ENCODE results near the gene ACOT9. TPM values are rescaled to one million over a fixed set of nuclear protein-coding genes. Genes with fewer than 3 reads are reported as not detected.

Gene ACOT9
- total RNA-seq, 4 donors from 2014 or later, result 48.7 to 70.7 (median 57.7) TPM

- TF ChIP-seq POLR2AphosphoS5 (IDR thresholded peaks at IDR 0.05) (no peak), POLR2A (IDR thresholded peaks at IDR 0.05) (no peak), EP300 (IDR thresholded peaks at IDR 0.05) (no peak), CTCF (IDR thresholded peaks at IDR 0.05) (no peak)
- Histone ChIP-seq H3K27ac (peak overlapping the region in 2 of 4 donors; percentile 37 to 41), H3K4me1 (peaks cover 0 to 17% (median 0%) of the 10 kb centered on the region in 3 donors), H3K9me3 (no peaks in the 10 kb centered on the region), H3K4me3 (no peak overlapping the region), H3K27me3 (no peaks in the 10 kb centered on the region), H3K36me3 (peaks cover 0 to 9% of the 10 kb centered on the region in 2 donors)
- no peak for ATAC-seq
These were observed 45.4 kb upstream of the ACOT9 start for GRCh38 chrX:23788521-23788920.

GRCh38 chrX:23787745-23788118, 44.7 kb upstream of the ACOT9 start:
- Histone ChIP-seq H3K4me3 (no peak overlapping the region), H3K27me3 (no peaks in the 10 kb centered on the region), H3K4me1 (peaks cover 0 to 17% (median 0%) of the 10 kb centered on the region in 3 donors), H3K27ac (peak overlapping the region in 2 of 4 donors; percentile 37 to 41), H3K9me3 (no peaks in the 10 kb centered on the region), H3K36me3 (peaks cover 0 to 9% of the 10 kb centered on the region in 2 donors)
- 50% methylated on average over 1 of the region's 2 CpGs; no CpG with 5 or more reads in 1 of the 2 donors for WGBS, 2 donors (ENCODE audit: low coverage in 1 of 2)
- TF ChIP-seq EP300 (IDR thresholded peaks at IDR 0.05) (no peak), POLR2A (IDR thresholded peaks at IDR 0.05) (no peak), CTCF (IDR thresholded peaks at IDR 0.05) (no peak), POLR2AphosphoS5 (IDR thresholded peaks at IDR 0.05) (no peak)
- no peak for ATAC-seq

GRCh38 chrX:23786268-23786815, 43.3 kb upstream of the ACOT9 start:
- Histone ChIP-seq H3K4me3 (no peak overlapping the region), H3K9me3 (no peaks in the 10 kb centered on the region), H3K4me1 (peaks cover 0 to 26% (median 0%) of the 10 kb centered on the region in 3 donors), H3K36me3 (peaks cover 0 to 9% of the 10 kb centered on the region in 2 donors), H3K27ac (peak overlapping the region in 3 of 4 donors; percentile 37 to 94 (median 94)), H3K27me3 (no peaks in the 10 kb centered on the region)
- WGBS, 2 donors (ENCODE audit: low coverage in 1 of 2), result 71 to 82% methylated on average over 1 to 4 of the region's 11 CpGs
- ATAC-seq, result no peak
- TF ChIP-seq POLR2A (IDR thresholded peaks at IDR 0.05) (no peak), EP300 (IDR thresholded peaks at IDR 0.05) (no peak), CTCF (IDR thresholded peaks at IDR 0.05) (no peak), POLR2AphosphoS5 (IDR thresholded peaks at IDR 0.05) (no peak)

GRCh38 chrX:23785580-23785979, 42.5 kb upstream of the ACOT9 start:
- no peaks in the 10 kb centered on the region for H3K9me3 ChIP-seq
- peak; percentile 2 for TF ChIP-seq POLR2AphosphoS5 (IDR thresholded peaks at IDR 0.05)
- no peak for TF ChIP-seq POLR2A (IDR thresholded peaks at IDR 0.05)
- 36 to 60% methylated on average over 1 to 2 of the region's 2 CpGs for WGBS, 2 donors (ENCODE audit: low coverage in 1 of 2)
- H3K4me1 ChIP-seq, result peaks cover 0 to 26% (median 0%) of the 10 kb centered on the region in 3 donors
- H3K27ac ChIP-seq, result peak overlapping the region in 3 of 4 donors; percentile 81 to 94 (median 94)
- ATAC-seq, result no peak
- H3K27me3 ChIP-seq, result no peaks in the 10 kb centered on the region
- H3K4me3 ChIP-seq, result peak overlapping the region; percentile 74 to 81
- H3K36me3 ChIP-seq, result peaks cover 0 to 9% of the 10 kb centered on the region in 2 donors

GRCh38 chrX:23784470-23785331, 41.6 kb upstream of the ACOT9 start:
- peak; percentile 21 for ATAC-seq
- Histone ChIP-seq H3K27ac (peak overlapping the region; percentile 90 to 94 (median 93)), H3K9me3 (no peaks in the 10 kb centered on the region), H3K36me3 (peaks cover 0 to 9% of the 10 kb centered on the region in 2 donors), H3K27me3 (no peaks in the 10 kb centered on the region), H3K4me1 (peaks cover 0 to 26% (median 0%) of the 10 kb centered on the region in 3 donors), H3K4me3 (peak overlapping the region; percentile 74 to 81)
- WGBS, 2 donors (ENCODE audit: low coverage in 1 of 2), result 47 to 62% methylated on average over 6 of the region's 8 CpGs
- TF ChIP-seq POLR2A (IDR thresholded peaks at IDR 0.05) (peak in 1 of 2 donors; percentile 4), CTCF (IDR thresholded peaks at IDR 0.05) (no peak), POLR2AphosphoS5 (IDR thresholded peaks at IDR 0.05) (peak; percentile 47)

Data from gastroesophageal sphincter (tissue), 4 donors.